H1 (cell line): ENCODE results near the gene GPC6. TPM values are rescaled to one million over a fixed set of nuclear protein-coding genes. Genes with fewer than 3 reads are reported as not detected.
A peak's percentile ranks its signal among the peaks of the same experiment; 100 is the strongest.

Source experiments
- CTCF ChIA-PET: fragments of 300-600 bp; sonication (Branson Sonifier 250); formaldehyde crosslinking; loops from one replicate; lab custom pipeline; 2021; ENCODE audit not compliant: partially characterized antibody; lab: Charles Lee
- POLR2A ChIA-PET: fragments of 300-600 bp; sonication (Branson Sonifier 250); formaldehyde crosslinking; loops from one replicate; lab custom pipeline; 2021; ENCODE audit warnings: inconsistent platforms; ENCODE audit not compliant: partially characterized antibody; lab: Charles Lee
- DNase-seq, 2 experiments: peaks; one replicate each; pipeline versions ENCODE4 v3.0.0 to v3.0.0-alpha.2; 2010 to 2022; ENCODE audit warnings: low spot score in 2 of 2, low read depth in 1 of 2, mixed read lengths in 1 of 2
- FAIRE-seq: peaks from 2 replicates; lab custom pipeline; 2011; peaks lifted over from hg19 to GRCh38; lab: Jason Lieb, UNC
- H2AFZ ChIP-seq: 2 replicates; pipeline ENCODE4 v1.8.1; 2012; ENCODE audit warnings: low read length, inconsistent platforms
- H2AK5ac ChIP-seq: 2 replicates; pipeline ENCODE4 v1.6.1; 2013; ENCODE audit warnings: low read depth, low read length
- H2BK120ac ChIP-seq: replicated peaks from 2 replicates; pipeline ENCODE3; 2013; ENCODE audit warnings: low read depth, low read length, inconsistent platforms
- H2BK12ac ChIP-seq: 2 replicates; pipeline ENCODE4 v1.6.1; 2013; ENCODE audit warnings: low read depth, low read length
- H2BK15ac ChIP-seq: 2 replicates; pipeline ENCODE4 v1.6.1; 2013; ENCODE audit warnings: low read length
- H2BK20ac ChIP-seq: 2 replicates; pipeline ENCODE4 v1.6.1; 2013; ENCODE audit warnings: low read length
- H2BK5ac ChIP-seq: 2 replicates; pipeline ENCODE4 v1.6.1; 2013; ENCODE audit warnings: low read depth, low read length
- H3K14ac ChIP-seq: 2 replicates; pipeline ENCODE4 v1.6.1; 2013; ENCODE audit warnings: inconsistent platforms; ENCODE audit not compliant: insufficient read length
- H3K18ac ChIP-seq: 2 replicates; pipeline ENCODE4 v1.6.1; 2013; ENCODE audit warnings: low read length; ENCODE audit errors: extremely low read depth
- H3K23ac ChIP-seq: 2 replicates; pipeline ENCODE4 v1.6.1; 2013; ENCODE audit warnings: inconsistent platforms; ENCODE audit not compliant: insufficient read length
- H3K23me2 ChIP-seq: 2 replicates; pipeline ENCODE4 v1.6.1; 2013; ENCODE audit warnings: low read depth, low read length
- H3K27ac ChIP-seq: 2 replicates; pipeline ENCODE4 v1.6.1; 2011; ENCODE audit warnings: low read depth, low read length, inconsistent platforms
- H3K27me3 ChIP-seq, 4 experiments: replicated peaks in 1 of 4; 1 replicate in 1 of 4; 2 replicates in 3 of 4; pipeline versions ENCODE4 v1.6.1 to v1.8.1; 2011 to 2013; ENCODE audit warnings: low read length in 3 of 4, mild to moderate bottlenecking in 3 of 4, inconsistent platforms in 2 of 4, mixed read lengths in 2 of 4, moderate library complexity in 1 of 4; ENCODE audit not compliant: control insufficient read depth in 3 of 4, insufficient read depth in 3 of 4; ENCODE audit errors: extremely low read depth in 1 of 4
- H3K36me3 ChIP-seq, 4 experiments: 2 replicates each; pipeline versions ENCODE4 v1.6.1 to v1.8.1; 2011 to 2013; ENCODE audit warnings: mild to moderate bottlenecking in 4 of 4, low read length in 3 of 4, moderate library complexity in 2 of 4, control low read depth in 1 of 4, inconsistent platforms in 1 of 4; ENCODE audit not compliant: insufficient read depth in 4 of 4, control insufficient read depth in 2 of 4
- H3K4ac ChIP-seq: replicated peaks from 2 replicates; pipeline ENCODE3; 2013; ENCODE audit warnings: low read length, low read depth, mixed read lengths, inconsistent platforms; ENCODE audit not compliant: insufficient read length
- H3K4me1 ChIP-seq, 4 experiments: replicated peaks in 1 of 4; 1 replicate in 1 of 4; 2 replicates in 3 of 4; pipeline versions ENCODE4 v1.6.1 to v1.8.1; 2011 to 2013; ENCODE audit warnings: low read length in 3 of 4, inconsistent platforms in 2 of 4, mixed read lengths in 1 of 4; ENCODE audit not compliant: insufficient read depth in 4 of 4, control insufficient read depth in 3 of 4
- H3K4me2 ChIP-seq, 2 experiments: 2 replicates each; pipeline versions ENCODE4 v1.6.1 to v1.8.1; 2011 to 2013; ENCODE audit warnings: low read depth in 2 of 2, low read length in 2 of 2, control low read depth in 1 of 2, inconsistent platforms in 1 of 2, mild to moderate bottlenecking in 1 of 2; ENCODE audit not compliant: insufficient read depth in 1 of 2
- H3K4me3 ChIP-seq, 4 experiments: fragments of 200-600, 300-600 bp in 1 of 4; sonication (generic), shearing (Covaris generic), sonication (Bioruptor Twin) in 1 of 4; 2 replicates each; pipeline versions ENCODE4 v1.5.1 to v1.8.1; 2011 to 2016; ENCODE audit warnings: low read length in 4 of 4, low read depth in 3 of 4, control low read depth in 2 of 4, inconsistent platforms in 2 of 4, mild to moderate bottlenecking in 2 of 4, mixed read lengths in 1 of 4, moderate library complexity in 1 of 4; ENCODE audit not compliant: insufficient read depth in 2 of 4; ENCODE audit errors: extremely low read depth in 1 of 4
- H3K56ac ChIP-seq: replicated peaks from 2 replicates; pipeline ENCODE3; 2013; ENCODE audit warnings: low read depth, mild to moderate bottlenecking, mixed read lengths, low read length, inconsistent platforms; ENCODE audit not compliant: insufficient read length
- H3K79me1 ChIP-seq: 2 replicates; pipeline ENCODE4 v1.6.1; 2013; ENCODE audit warnings: low read depth, low read length, control low read depth
- H3K79me2 ChIP-seq, 2 experiments: 2 replicates each; pipeline versions ENCODE4 v1.6.1 to v1.8.1; 2012 to 2013; ENCODE audit warnings: low read length in 2 of 2, mild to moderate bottlenecking in 2 of 2, inconsistent platforms in 1 of 2; ENCODE audit not compliant: insufficient read depth in 2 of 2, control insufficient read depth in 1 of 2
- H3K9ac ChIP-seq, 4 experiments: replicated peaks in 1 of 4; 1 replicate in 1 of 4; 2 replicates in 3 of 4; pipeline versions ENCODE4 v1.6.1 to v1.8.1; 2011 to 2013; ENCODE audit warnings: low read depth in 3 of 4, low read length in 3 of 4, control low read depth in 2 of 4, mild to moderate bottlenecking in 2 of 4, moderate library complexity in 2 of 4, inconsistent platforms in 1 of 4; ENCODE audit errors: extremely low read depth in 1 of 4
- H3K9me3 ChIP-seq, 2 experiments: 2 replicates each; pipeline versions ENCODE4 v1.6.1 to v1.8.1; 2012 to 2013; ENCODE audit warnings: mild to moderate bottlenecking in 2 of 2, moderate library complexity in 2 of 2, control low read depth in 1 of 2, inconsistent platforms in 1 of 2, low read depth in 1 of 2, low read length in 1 of 2, mixed read lengths in 1 of 2; ENCODE audit not compliant: insufficient read depth in 2 of 2
- H4K20me1 ChIP-seq, 2 experiments: replicated peaks in 1 of 2; 2 replicates each; pipeline versions ENCODE3 to v1.8.1; 2011 to 2013; ENCODE audit warnings: inconsistent platforms in 2 of 2, low read length in 2 of 2, mild to moderate bottlenecking in 1 of 2; ENCODE audit not compliant: insufficient read depth in 2 of 2, control insufficient read depth in 1 of 2
- H4K5ac ChIP-seq: 2 replicates; pipeline ENCODE4 v1.6.1; 2013; ENCODE audit warnings: low read length, low read depth, mixed read lengths, inconsistent platforms; ENCODE audit not compliant: insufficient read length
- H4K8ac ChIP-seq: 2 replicates; pipeline ENCODE4 v1.8.0; 2013; ENCODE audit warnings: mild to moderate bottlenecking, moderate library complexity, low read length, inconsistent platforms; ENCODE audit not compliant: insufficient read depth; ENCODE audit errors: extremely low read depth
- H4K91ac ChIP-seq: replicated peaks from 2 replicates; pipeline ENCODE3; 2013; ENCODE audit warnings: low read length, mixed read lengths, inconsistent platforms; ENCODE audit not compliant: insufficient read length
- BCL11A ChIP-seq, 2 experiments: IDR thresholded peaks; one replicate each; pipeline ENCODE4 v1.6.1; 2011; ENCODE audit warnings: low read depth in 2 of 2, low read length in 2 of 2, mild to moderate bottlenecking in 2 of 2
- CTCF ChIP-seq, 3 experiments: IDR thresholded peaks; 1 replicate in 2 of 3; 2 replicates in 1 of 3; pipeline versions ENCODE4 v1.5.1 to v1.6.1; 2011; ENCODE audit warnings: low read length in 3 of 3, mild to moderate bottlenecking in 3 of 3, inconsistent platforms in 2 of 3, low read depth in 1 of 3, moderate library complexity in 1 of 3; ENCODE audit not compliant: insufficient read depth in 1 of 3; ENCODE audit errors: control extremely low read depth in 1 of 3
- HDAC2 ChIP-seq, 2 experiments: fragments of 300-600 bp in 1 of 2; sonication (generic) in 1 of 2; IDR thresholded peaks; 2 replicates each; pipeline ENCODE4 v1.6.1; 2011 to 2012; ENCODE audit warnings: low read depth in 2 of 2, low read length in 2 of 2, mild to moderate bottlenecking in 2 of 2, moderate library complexity in 2 of 2, borderline replicate concordance in 1 of 2, inconsistent platforms in 1 of 2
- RAD21 ChIP-seq, 2 experiments: IDR thresholded peaks in 1 of 2; conservative IDR thresholded peaks in 1 of 2; 2 replicates each; pipeline ENCODE4 v1.6.1; 2011; ENCODE audit warnings: low read depth in 2 of 2, low read length in 2 of 2, improper control_type of control experiment in 1 of 2, inconsistent platforms in 1 of 2, mild to moderate bottlenecking in 1 of 2, moderate library complexity in 1 of 2
- SP1 ChIP-seq: IDR thresholded peaks from 2 replicates; pipeline ENCODE4 v1.6.1; 2011; ENCODE audit warnings: low read depth, low read length
- TEAD4 ChIP-seq: IDR thresholded peaks from 2 replicates; pipeline ENCODE4 v1.6.1; 2012; ENCODE audit warnings: low read depth, low read length, inconsistent platforms, mixed read lengths
- ZNF274 ChIP-seq: IDR thresholded peaks from 2 replicates; pipeline ENCODE4 v1.7.0; 2012; ENCODE audit warnings: low read length, borderline replicate concordance; ENCODE audit errors: extremely low read depth
- WGBS, 2 experiments: shearing (Covaris generic) in 1 of 2; methylation state at CpG; one replicate each; pipeline versions ENCODE4 v1.1.6 to v1.1.7; 2013 to 2015; ENCODE audit warnings: low lambda C conversion rate in 2 of 2, mixed read lengths in 2 of 2, inconsistent platforms in 1 of 2, low coverage in 1 of 2, missing lambda C conversion rate in 1 of 2; ENCODE audit not compliant: insufficient replicate concordance in 2 of 2, insufficient coverage in 1 of 2, insufficient read length in 1 of 2; ENCODE audit errors: extremely low coverage in 1 of 2, missing lambda C conversion rate in 1 of 2; 5-methylcytosine and 5-hydroxymethylcytosine counted together
- polyA plus RNA-seq, 7 experiments: library from polyadenylated mRNA; depleted of rRNA in 3 of 7; stranded (reverse) in 5 of 7; unstranded in 2 of 7; fragments of >200 nt in 5 of 7; fragments of 200-250 nt in 2 of 7; gene quantifications; 1 replicate in 5 of 7; 2 replicates in 1 of 7; 4 replicates in 1 of 7; pipeline versions ENCODE4 v1.2.1 to v1.2.3, GENCODE V29; 2011 to 2013; ENCODE audit warnings: missing spikeins in 2 of 7, mixed read lengths in 2 of 7
- total RNA-seq: library from RNA; stranded (reverse); fragmentation: NEBNext Ultra II Directional; extraction: Animal tissue kit (Norgen Biotek cat#: 25700); gene quantifications from 2 replicates; pipeline ENCODE4 v1.2.1, GENCODE V29; 2021

GPC6 gene
- total and polyA plus RNA-seq, 2 of the 8 experiments (the other 6 are each of a cell fraction or from before 2014, with no cell fraction given) = 5.4 to 12.0 TPM

- ChIA-PET CTCF (interaction anchor here (0.8 to 1.0 kb wide), 3 partner anchors 9 to 739 kb away, joined by 3 read pairs; no protein-coding TSS in a partner anchor), POLR2A (no interaction called here)
- H3K23me2 ChIP-seq = no peaks in the 10 kb centered on the region
- H2BK120ac ChIP-seq = no peak overlapping the region
- H2AFZ ChIP-seq = no peak overlapping the region
- H3K36me3 ChIP-seq = no peaks in the 10 kb centered on the region
- H4K91ac ChIP-seq = no peak overlapping the region
- DNase-seq = no peak
- H3K18ac ChIP-seq = no peak overlapping the region
- no peak overlapping the region for H3K4me3 ChIP-seq
- WGBS, 2 experiments = 53% methylated on average over 5 of the region's 5 CpGs; no CpG with 5 or more reads in 1 of the 2 experiments
- no peaks in the 10 kb centered on the region for H3K79me2 ChIP-seq
- no peak overlapping the region for H2BK20ac ChIP-seq
- FAIRE-seq = peak; percentile 77
- no peak overlapping the region for H2BK15ac ChIP-seq
- no peak overlapping the region for H2BK5ac ChIP-seq
- no peak overlapping the region for H3K56ac ChIP-seq
- peaks cover 0 to 5% (median 1%) of the 10 kb centered on the region in 4 experiments; a peak in 1 of 7 replicates for H3K4me1 ChIP-seq
- H3K14ac ChIP-seq = no peak overlapping the region
- TF ChIP-seq ZNF274 (no peak), CTCF (IDR thresholded peaks at IDR 0.05; ENCODE audit: control extremely low read depth in 1 of 3, insufficient read depth in 1 of 3, low read depth in 1 of 3, low read length in 3 of 3) (no peak), HDAC2 (IDR thresholded peaks at IDR 0.05; ENCODE audit: borderline replicate concordance in 1 of 2, low read depth in 2 of 2, low read length in 2 of 2) (peak in 1 of 2 experiments; percentile 39; a peak in 1 of 4 replicates), TEAD4 (0 out of 2 replicates have a peak, but pooled peaks have one; percentile 15), RAD21 (IDR thresholded peaks at IDR 0.05 in 1 of 2, conservative IDR thresholded peaks at IDR 0.05 in 1 of 2; ENCODE audit: low read depth in 2 of 2, low read length in 2 of 2) (0 out of 4 replicates have a peak, but pooled peaks of 1 of the 2 experiments have one; percentile 5), BCL11A (IDR thresholded peaks at IDR 0.05; ENCODE audit: low read depth in 2 of 2, low read length in 2 of 2) (peak in 1 of 2 experiments; percentile 35), SP1 (0 out of 2 replicates have a peak, but pooled peaks have one; percentile 21)
- no peak overlapping the region for H2BK12ac ChIP-seq
- no peak overlapping the region for H3K4ac ChIP-seq
- H3K9me3 ChIP-seq = no peaks in the 10 kb centered on the region
- no peak overlapping the region for H3K23ac ChIP-seq
- no peaks in the 10 kb centered on the region for H4K20me1 ChIP-seq
- no peak overlapping the region for H2AK5ac ChIP-seq
- H4K5ac ChIP-seq = no peak overlapping the region
- H3K27ac ChIP-seq = no peak overlapping the region
- no peak overlapping the region for H3K9ac ChIP-seq
- peaks cover 0 to 2% (median under 1%) of the 10 kb centered on the region in 4 experiments; a peak in 4 of 7 replicates for H3K27me3 ChIP-seq
- H4K8ac ChIP-seq = no peak overlapping the region
- H3K4me2 ChIP-seq = 0 out of 4 replicates have a peak overlapping the region, but pooled peaks of 1 of the 2 experiments have one; percentile 21
- no peaks in the 10 kb centered on the region for H3K79me1 ChIP-seq
These were observed 758.3 kb downstream of the GPC6 start for GRCh38 chr13:93984876-93985275.
